B cell (primary cell): ENCODE results near the gene CDCA7.
"Not testable (repeated sequence)": the region's sequence is repeated elsewhere in the genome, so short reads cannot be mapped to it uniquely, and the experiment has no call there.

Experiments used
- EZH2 ChIP-seq: IDR thresholded peaks from 2 replicates; pipeline ENCODE4 v1.6.1; 2012; ENCODE audit warnings: borderline replicate concordance, low read depth, mild to moderate bottlenecking, moderate library complexity, low read length; ENCODE audit not compliant: insufficient read depth, poor library complexity, severe bottlenecking
- TF ChIP-seq, protein P1 (sequence below): fragments of 200-600 bp; IDR thresholded peaks from one replicate; pipeline ENCODE4 v1.8.0; 2022; ENCODE audit warnings: antibody characterized with exemption, mild to moderate bottlenecking

GRCh38 chr2:173385534-173385933, 30.9 kb downstream of the CDCA7 start:
- TF ChIP-seq, protein P1, sequence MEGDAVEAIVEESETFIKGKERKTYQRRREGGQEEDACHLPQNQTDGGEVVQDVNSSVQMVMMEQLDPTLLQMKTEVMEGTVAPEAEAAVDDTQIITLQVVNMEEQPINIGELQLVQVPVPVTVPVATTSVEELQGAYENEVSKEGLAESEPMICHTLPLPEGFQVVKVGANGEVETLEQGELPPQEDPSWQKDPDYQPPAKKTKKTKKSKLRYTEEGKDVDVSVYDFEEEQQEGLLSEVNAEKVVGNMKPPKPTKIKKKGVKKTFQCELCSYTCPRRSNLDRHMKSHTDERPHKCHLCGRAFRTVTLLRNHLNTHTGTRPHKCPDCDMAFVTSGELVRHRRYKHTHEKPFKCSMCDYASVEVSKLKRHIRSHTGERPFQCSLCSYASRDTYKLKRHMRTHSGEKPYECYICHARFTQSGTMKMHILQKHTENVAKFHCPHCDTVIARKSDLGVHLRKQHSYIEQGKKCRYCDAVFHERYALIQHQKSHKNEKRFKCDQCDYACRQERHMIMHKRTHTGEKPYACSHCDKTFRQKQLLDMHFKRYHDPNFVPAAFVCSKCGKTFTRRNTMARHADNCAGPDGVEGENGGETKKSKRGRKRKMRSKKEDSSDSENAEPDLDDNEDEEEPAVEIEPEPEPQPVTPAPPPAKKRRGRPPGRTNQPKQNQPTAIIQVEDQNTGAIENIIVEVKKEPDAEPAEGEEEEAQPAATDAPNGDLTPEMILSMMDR: not testable (repeated sequence)
- not testable (repeated sequence) for TF ChIP-seq EZH2
